WI38 (cell line): ENCODE results near the gene SPARCL1.

ENCODE experiments used
- H3K4me3 ChIP-seq: 2 replicates; pipeline ENCODE4 v1.5.1; 2011; ENCODE audit warnings: low read depth, mild to moderate bottlenecking, control low read depth, low read length
- CTCF ChIP-seq: IDR thresholded peaks from 2 replicates; pipeline ENCODE4 v1.5.1; 2012; ENCODE audit warnings: low read depth, mild to moderate bottlenecking, control low read depth, low read length

The SPARCL1 gene

GRCh38 chr4:87525636-87526295 is 3.4 kb downstream of the SPARCL1 start:
- no peak for TF ChIP-seq CTCF
- H3K4me3 ChIP-seq: no peak overlapping the region

- no peak for TF ChIP-seq CTCF
- H3K4me3 ChIP-seq: no peak overlapping the region
These were observed 4.7 kb downstream of the SPARCL1 start for GRCh38 chr4:87524456-87524855.

GRCh38 chr4:87523307-87523706 is 5.9 kb downstream of the SPARCL1 start:
- H3K4me3 ChIP-seq: no peak overlapping the region
- no peak for TF ChIP-seq CTCF

- H3K4me3 ChIP-seq: no peak overlapping the region
- TF ChIP-seq CTCF: no peak
These were observed 7.3 kb downstream of the SPARCL1 start for GRCh38 chr4:87521757-87522374.

- no peak for TF ChIP-seq CTCF
- no peak overlapping the region for H3K4me3 ChIP-seq
These were observed 7.9 kb downstream of the SPARCL1 start for GRCh38 chr4:87521319-87521718.

GRCh38 chr4:87517621-87518020 is 11.6 kb downstream of the SPARCL1 start:
- H3K4me3 ChIP-seq: no peak overlapping the region
- no peak for TF ChIP-seq CTCF

GRCh38 chr4:87516683-87517082 is 12.5 kb downstream of the SPARCL1 start:
- H3K4me3 ChIP-seq: no peak overlapping the region
- no peak for TF ChIP-seq CTCF
